OCI-LY3 (cell line): ENCODE measurements around the gene HOXA11.

ENCODE experiments used
- CTCF ChIP-seq: fragments of 200-600, 300-600 bp; sonication (generic); IDR thresholded peaks from 2 replicates; pipeline ENCODE4 v1.5.1; 2014; ENCODE audit warnings: antibody characterized with exemption, low read length, low read depth
- EZH2phosphoT487 ChIP-seq: fragments of 200-600 bp; shearing (Covaris generic); IDR thresholded peaks from 2 replicates; pipeline ENCODE4 v1.6.1; 2018; ENCODE audit warnings: antibody characterized with exemption, mixed run types, low read depth

DNA sequence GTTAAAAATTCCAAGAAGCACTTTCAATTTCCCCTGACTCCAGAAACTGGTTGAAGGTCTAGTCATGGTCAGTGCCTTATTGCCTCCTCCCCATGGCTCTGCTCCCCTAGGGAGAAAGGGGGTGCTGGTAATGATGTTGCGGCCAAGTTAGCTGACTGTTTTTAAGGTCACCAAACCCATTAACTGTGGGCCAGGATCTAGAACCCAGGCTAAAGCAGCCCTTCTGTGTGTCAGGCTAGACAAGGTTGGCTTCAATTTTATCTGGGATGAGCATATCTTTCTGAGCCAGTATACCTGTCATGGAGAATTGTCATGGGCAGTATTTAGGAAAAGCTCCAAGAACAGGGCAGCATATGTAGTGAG lies 26.0 kb upstream of the HOXA11 start:
- TF ChIP-seq CTCF (no peak), EZH2phosphoT487 (no peak)
